ENCODE data around the gene OGFOD2. TPM values are rescaled to one million over a fixed set of nuclear protein-coding genes. Genes with fewer than 3 reads are reported as not detected.

The OGFOD2 gene
- total and polyA plus RNA-seq, 4 donors, result 8.0 to 18.6 (median 12.3) TPM

DNA sequence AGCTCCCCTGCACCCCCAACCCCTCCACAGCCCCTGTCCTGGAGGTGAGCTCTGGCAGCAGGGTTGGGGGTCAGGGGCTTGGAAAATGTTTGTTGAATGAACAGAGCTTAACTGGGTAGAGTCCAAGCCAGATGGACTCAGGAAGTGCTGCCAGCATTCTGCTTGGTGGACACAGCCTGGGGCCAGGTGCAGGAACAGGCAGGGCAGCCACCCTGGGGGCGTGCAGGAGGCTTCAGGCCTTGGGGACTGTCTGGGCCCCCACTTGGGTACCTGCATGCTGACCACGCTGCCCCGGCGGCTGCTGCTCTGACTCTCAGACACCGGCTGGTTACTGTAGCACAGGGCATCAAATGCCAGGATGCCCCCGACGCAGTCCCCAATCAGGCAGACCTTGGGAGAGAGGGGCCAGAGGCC lies 21.2 kb downstream of the OGFOD2 start:
- Histone ChIP-seq H3K36me3 (ENCODE audit: control insufficient read depth in 4 of 4, insufficient read depth in 3 of 4, low read depth in 1 of 4, low read length in 3 of 4) (peaks cover 0 to 7% (median 0%) of the 10 kb centered on the region in 4 donors), H3K27ac (ENCODE audit: low read depth in 1 of 2, low read length in 2 of 2) (peak overlapping the region; percentile 63 to 75), H3K27me3 (ENCODE audit: control insufficient read depth in 4 of 4, insufficient read depth in 4 of 4, low read length in 3 of 4) (no peaks in the 10 kb centered on the region), H3K4me3 (ENCODE audit: low read depth in 1 of 3, low read length in 3 of 3) (no peak overlapping the region), H3K9ac (ENCODE audit: low read depth in 1 of 2, low read length in 2 of 2) (no peak overlapping the region), H3K4me1 (ENCODE audit: control insufficient read depth in 4 of 4, insufficient read depth in 4 of 4, low read length in 3 of 4) (peaks cover 33 to 70% (median 64%) of the 10 kb centered on the region in 4 donors), H3K9me3 (ENCODE audit: control insufficient read depth in 4 of 4, low read length in 3 of 4) (no peaks in the 10 kb centered on the region)
- TF ChIP-seq SP1 (IDR thresholded peaks at IDR 0.05), result no peak
- TF ChIP-seq HNF4A (conservative IDR thresholded peaks at IDR 0.05), result peak; percentile 56
- 43% methylated on average over 7 of the region's 7 CpGs for WGBS
- DNase-seq (ENCODE audit: low spot score), result no peak

- Histone ChIP-seq H3K27me3 (ENCODE audit: control insufficient read depth in 4 of 4, insufficient read depth in 4 of 4, low read length in 3 of 4) (no peaks in the 10 kb centered on the region), H3K4me1 (ENCODE audit: control insufficient read depth in 4 of 4, insufficient read depth in 4 of 4, low read length in 3 of 4) (peaks cover 33 to 70% (median 64%) of the 10 kb centered on the region in 4 donors), H3K9me3 (ENCODE audit: control insufficient read depth in 4 of 4, low read length in 3 of 4) (no peaks in the 10 kb centered on the region), H3K9ac (ENCODE audit: low read depth in 1 of 2, low read length in 2 of 2) (no peak overlapping the region), H3K4me3 (ENCODE audit: low read depth in 1 of 3, low read length in 3 of 3) (no peak overlapping the region), H3K36me3 (ENCODE audit: control insufficient read depth in 4 of 4, insufficient read depth in 3 of 4, low read depth in 1 of 4, low read length in 3 of 4) (peaks cover 0 to 3% (median 0%) of the 10 kb centered on the region in 4 donors), H3K27ac (ENCODE audit: low read depth in 1 of 2, low read length in 2 of 2) (peak overlapping the region; percentile 52 to 63)
- no peak for DNase-seq (ENCODE audit: low spot score)
- TF ChIP-seq ATF3 (IDR thresholded peaks at IDR 0.05) (no peak), MAX (IDR thresholded peaks at IDR 0.05) (no peak)
- 86% methylated on average over 16 of the region's 16 CpGs for WGBS
Observed at GRCh38 chr12:122996621-122997342, 21.7 kb downstream of the OGFOD2 start.

DNA sequence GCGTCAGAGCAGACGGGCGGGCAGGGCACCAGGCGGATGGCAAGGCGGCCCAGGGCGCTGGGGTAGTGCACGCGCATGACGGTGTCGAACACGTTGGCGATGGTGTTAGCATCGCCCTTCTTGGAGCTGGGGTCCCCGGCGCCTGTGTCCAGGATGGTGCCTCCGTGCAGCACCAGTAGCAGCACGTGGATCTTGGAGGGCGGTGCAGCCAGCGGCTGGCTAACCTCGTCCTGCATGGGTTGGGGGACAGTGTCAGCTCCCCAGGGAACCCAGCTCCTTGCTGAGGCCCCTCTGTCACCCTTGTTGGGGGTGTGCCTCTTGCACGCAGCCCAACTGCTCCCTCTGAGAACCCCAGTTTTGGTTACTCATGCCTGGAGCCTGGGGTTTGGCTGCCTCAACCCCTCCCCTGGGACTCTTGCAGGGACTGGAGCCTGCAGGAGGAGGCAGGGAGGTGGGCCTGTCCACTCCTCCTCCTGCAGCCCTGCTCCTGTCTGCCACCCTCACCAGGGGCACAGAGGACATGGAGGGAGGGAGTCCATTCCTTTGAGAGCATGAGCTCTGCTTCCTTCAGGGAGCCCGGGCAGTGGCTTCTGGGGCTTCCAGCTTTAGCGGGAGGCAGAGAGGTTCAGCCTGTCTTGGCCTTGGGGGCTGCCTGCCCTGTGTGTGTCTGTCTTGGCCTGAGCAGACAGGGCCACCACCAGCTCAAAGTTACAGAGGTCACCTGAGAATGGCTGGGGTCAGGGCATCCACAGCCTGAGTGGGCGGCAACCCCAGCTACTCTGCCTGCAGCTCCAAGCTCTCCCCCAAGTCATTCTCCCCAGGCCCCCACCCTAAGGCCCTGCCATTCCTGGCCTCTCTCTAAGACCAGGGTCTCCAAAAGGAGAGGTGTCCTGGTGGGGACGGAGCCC lies 22.6 kb downstream of the OGFOD2 start:
- Histone ChIP-seq H3K27ac (ENCODE audit: low read depth in 1 of 2, low read length in 2 of 2) (no peak overlapping the region), H3K36me3 (ENCODE audit: control insufficient read depth in 4 of 4, insufficient read depth in 3 of 4, low read depth in 1 of 4, low read length in 3 of 4) (peaks cover 0 to 3% (median 0%) of the 10 kb centered on the region in 4 donors), H3K9ac (ENCODE audit: low read depth in 1 of 2, low read length in 2 of 2) (no peak overlapping the region)

More for the DNA sequence above, 22.6 kb downstream of the OGFOD2 start:
- Histone ChIP-seq H3K4me1 (ENCODE audit: control insufficient read depth in 4 of 4, insufficient read depth in 4 of 4, low read length in 3 of 4) (peaks cover 33 to 67% (median 63%) of the 10 kb centered on the region in 4 donors), H3K27me3 (ENCODE audit: control insufficient read depth in 4 of 4, insufficient read depth in 4 of 4, low read length in 3 of 4) (no peaks in the 10 kb centered on the region), H3K9me3 (ENCODE audit: control insufficient read depth in 4 of 4, low read length in 3 of 4) (no peaks in the 10 kb centered on the region), H3K4me3 (ENCODE audit: low read depth in 1 of 3, low read length in 3 of 3) (no peak overlapping the region)
- TF ChIP-seq ATF3 (IDR thresholded peaks at IDR 0.05), result no peak
- no peak for TF ChIP-seq RAD21 (IDR thresholded peaks at IDR 0.05)
- TF ChIP-seq CTCF (IDR thresholded peaks at IDR 0.05; ENCODE audit: low read depth, low read length, missing input control), result no peak
- no peak for DNase-seq (ENCODE audit: low spot score)
- WGBS, result 92% methylated on average over 25 of the region's 25 CpGs

Measured in liver (tissue), 9 donors.